GM19035 (cell line): ENCODE results near the gene ACTG1.

Experiments
- ATAC-seq: cut with Tn5 transposase; IDR thresholded peaks from one replicate; pipeline ENCODE4 v1.9.1; 2021; ENCODE audit not compliant: unreplicated experiment

Gene ACTG1

GRCh38 chr17:81518113-81518784 is 5.7 kb upstream of the ACTG1 start:
- ATAC-seq = no peak

DNA sequence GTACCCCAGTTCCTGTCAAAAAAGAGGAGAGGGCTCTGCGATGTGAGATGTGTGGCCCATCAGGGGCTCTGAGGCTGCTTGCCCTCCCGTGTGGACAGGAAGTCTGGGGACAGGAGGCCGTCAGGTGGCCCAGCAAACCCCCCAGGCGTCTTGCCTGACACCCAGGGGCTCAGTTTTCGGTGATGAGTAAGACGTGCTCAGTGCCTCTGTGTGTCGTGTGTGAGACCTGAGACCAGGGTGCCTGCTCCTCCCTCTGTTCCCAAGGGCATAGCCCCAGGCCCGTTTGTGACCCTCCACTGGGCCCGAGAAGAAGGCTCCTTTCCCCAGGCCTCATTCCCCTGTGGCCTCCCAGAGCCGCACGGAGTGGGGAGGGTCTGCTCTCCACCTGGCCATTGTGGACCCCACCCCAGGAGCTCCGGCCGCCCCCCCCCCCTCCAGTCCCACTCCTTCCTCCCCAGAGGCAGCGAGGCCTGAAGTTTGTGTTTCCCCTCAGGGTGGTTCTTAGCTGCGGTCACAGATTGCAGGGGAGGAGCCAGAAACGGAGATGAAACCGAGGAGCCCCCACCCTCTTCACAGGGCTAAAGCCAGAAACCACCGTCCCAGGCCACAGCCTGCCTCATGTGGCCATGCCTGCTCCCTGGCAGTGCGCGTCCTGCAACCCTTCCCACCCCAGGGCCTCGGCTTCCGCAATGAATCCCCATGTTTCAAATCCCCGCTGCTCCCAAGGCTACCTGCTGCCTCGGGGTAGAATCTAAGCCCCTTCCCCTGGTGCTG is 4.9 kb upstream of the ACTG1 start:
- ATAC-seq = peak; percentile 16

DNA sequence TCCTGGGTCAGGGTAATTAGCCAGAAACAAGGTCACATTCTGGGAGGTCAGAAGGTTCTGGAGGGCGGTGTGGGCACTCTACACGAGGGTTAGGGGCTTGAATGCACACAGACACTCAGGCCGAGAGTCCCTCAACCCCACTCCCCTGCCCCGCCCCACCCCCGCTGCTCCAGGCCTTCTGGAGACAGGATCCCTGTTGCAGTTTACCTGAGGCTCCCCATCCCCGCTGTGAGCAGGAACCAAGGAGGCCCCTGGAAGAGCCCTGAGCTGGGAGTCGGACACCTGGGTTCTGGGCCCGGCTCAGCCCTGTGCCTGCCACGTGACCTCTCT is 4.4 kb upstream of the ACTG1 start:
- ATAC-seq = no peak

DNA sequence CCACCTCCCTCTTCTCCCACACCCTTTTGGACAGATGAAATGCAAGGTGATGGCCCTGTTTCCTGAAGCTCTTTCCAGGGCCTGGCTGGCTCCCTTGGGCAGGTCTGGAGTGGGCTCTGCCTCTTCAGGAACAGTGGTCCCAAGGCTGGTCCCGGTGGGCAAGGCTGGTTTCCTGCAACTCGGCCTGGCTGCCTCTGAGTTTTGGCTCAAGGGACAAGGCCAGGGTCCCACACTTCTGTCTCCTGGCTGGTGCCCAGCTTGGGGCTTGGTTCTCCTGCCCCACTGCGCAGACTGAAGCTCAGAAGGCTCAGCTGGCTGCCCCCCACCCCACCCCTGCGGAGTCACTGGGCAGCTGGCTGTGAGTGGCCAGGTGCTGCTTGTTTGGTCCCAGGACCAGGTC is 3.8 kb upstream of the ACTG1 start:
- no peak for ATAC-seq

DNA sequence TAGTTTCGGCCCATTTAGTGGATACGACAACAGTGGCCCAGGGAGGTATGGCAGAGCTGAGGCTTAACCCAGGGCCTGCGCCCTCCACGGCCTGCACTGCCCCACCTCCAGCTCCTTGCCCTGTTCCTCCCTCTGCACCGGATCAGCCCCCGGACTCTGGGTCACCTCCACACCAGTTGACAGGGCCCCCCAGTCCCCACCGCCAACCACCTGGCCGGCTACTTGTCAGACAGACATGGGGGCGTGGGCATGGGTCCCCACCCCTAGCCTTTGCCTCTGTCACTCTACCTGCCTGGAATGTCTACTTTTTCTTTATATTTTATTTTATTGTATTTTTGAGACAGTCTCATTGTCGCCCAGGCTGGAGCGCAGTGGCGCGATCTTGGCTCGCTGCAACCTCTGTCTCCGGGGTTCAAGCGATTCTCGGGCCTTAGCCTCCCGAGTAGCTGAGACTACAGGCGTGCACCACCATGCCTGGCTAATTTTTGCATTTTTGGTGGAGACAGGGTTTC is 3.0 kb upstream of the ACTG1 start:
- ATAC-seq = no peak

GRCh38 chr17:81514739-81515529 is 2.3 kb upstream of the ACTG1 start:
- peak; percentile 19 for ATAC-seq

DNA sequence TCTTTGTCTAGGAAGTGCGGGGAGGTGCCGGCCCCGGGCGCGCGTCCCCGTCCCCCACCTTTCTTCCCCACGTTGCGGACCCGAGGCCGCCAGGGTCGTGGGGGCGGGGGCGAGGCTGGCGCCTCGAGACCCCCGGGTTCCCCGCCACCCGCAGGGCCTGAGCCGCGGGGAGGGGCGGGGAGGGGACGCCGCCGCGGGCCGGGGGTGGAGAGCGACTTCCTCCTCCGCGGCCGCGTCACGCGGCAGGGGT is 1.8 kb upstream of the ACTG1 start:
- no peak for ATAC-seq

DNA sequence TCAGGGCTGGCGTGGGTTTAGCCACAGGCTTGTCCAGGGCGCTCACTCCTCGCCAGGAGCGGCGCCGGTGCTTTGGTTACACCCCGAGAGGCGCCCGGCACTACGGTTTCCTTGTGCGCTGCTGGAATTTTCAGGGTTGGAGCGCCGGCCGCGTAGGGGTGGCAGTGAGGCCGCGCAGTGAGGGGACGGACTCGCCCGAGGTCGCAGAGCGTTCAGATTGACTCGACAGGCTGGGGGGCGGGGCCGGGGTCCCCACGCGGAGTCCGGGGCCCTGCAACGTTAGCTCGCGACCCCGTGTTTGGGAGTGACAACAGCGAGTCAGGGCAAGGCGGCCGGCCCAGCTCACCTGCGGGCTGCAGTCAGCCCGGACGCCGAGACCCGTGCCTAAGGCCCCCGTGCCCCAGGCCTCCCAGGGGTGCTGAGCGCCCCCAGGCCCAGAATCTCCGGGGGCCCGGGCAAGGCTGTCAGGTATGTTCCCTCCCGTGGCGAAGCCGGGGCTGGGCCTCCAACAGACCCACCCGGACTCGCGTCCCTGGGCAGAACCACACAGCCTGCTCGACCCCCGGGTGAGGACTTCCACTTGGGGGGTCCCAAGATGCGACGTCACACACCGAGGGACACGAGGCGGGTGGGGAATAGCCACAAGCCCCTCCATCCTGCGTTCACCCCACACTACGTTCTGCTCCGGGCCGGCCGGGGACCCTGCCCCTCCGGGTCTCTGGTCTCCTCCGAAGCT is 1.3 kb upstream of the ACTG1 start:
- ATAC-seq = no peak

DNA sequence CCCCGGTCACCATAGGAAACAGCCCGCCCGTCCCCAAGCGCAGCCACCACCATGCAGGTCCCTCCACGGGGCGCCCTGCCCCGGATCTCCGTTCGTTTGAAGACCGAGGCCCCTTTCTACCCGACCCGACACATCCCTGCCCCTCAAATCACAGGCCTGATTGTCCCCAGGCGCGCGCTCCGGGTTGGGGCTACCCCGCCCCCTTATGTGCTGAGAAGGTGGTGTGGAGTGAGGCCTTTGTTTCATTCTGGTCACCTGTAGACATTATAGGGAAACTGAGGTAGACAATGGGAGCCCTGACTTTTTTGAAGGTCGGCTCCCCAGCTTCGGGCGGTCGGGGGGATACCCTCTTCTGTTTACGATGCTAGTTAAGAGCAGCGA is 763 bp upstream of the ACTG1 start:
- no peak for ATAC-seq

DNA sequence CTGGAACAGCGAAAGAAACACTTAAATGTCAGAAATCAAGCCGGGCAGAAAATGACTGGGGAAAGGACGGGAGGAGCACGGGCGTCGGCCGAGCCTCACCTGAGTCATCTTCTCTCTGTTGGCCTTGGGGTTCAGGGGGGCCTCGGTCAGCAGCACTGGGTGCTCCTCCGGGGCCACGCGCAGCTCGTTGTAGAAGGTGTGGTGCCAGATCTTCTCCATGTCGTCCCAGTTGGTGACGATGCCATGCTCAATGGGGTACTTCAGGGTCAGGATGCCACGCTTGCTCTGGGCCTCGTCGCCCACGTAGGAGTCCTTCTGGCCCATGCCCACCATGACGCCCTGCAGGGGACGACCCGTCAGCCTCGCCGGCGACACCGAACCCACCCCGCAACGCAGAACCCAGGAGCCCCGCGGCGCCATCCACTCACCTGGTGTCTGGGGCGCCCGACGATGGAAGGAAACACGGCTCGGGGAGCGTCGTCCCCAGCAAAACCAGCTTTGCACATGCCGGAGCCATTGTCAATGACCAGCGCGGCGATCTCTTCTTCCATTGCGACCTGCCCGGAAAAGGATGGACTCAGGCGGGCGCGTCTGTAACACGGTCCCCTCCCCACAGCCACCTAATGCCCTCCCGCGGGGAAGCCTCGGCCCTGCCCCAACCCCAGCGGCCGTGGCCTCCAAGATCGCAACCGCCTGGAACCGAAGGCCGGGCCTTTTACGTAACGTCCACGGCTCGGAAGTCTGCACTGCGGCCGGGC is 616 bp downstream of the ACTG1 start:
- no peak for ATAC-seq

GRCh38 chr17:81511554-81511803 is 1.1 kb downstream of the ACTG1 start:
- no peak for ATAC-seq

DNA sequence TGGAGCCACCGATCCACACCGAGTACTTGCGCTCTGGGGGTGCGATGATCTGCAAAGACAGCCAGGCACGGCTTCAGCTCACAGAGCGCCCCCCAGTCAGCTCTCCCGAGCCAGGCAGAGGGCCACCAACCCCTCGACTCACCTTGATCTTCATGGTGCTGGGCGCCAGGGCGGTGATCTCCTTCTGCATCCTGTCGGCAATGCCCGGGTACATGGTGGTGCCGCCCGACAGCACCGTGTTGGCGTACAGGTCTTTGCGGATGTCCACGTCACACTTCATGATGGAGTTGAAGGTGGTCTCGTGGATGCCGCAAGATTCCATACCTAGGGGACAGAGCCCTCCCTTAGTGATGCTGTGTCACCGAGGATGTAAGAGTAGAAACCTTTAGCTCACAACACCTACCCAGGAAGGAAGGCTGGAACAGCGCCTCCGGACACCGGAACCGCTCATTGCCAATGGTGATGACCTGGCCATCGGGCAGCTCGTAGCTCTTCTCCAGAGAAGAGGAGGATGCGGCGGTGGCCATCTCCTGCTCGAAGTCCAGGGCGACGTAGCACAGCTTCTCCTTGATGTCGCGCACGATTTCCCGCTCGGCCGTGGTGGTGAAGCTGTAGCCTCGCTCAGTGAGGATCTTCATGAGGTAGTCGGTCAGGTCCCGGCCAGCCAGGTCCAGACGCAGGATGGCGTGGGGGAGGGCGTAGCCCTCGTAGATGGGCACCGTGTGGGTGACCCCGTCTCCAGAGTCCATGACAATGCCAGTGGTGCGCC is 1.6 kb downstream of the ACTG1 start:
- ATAC-seq = no peak

DNA sequence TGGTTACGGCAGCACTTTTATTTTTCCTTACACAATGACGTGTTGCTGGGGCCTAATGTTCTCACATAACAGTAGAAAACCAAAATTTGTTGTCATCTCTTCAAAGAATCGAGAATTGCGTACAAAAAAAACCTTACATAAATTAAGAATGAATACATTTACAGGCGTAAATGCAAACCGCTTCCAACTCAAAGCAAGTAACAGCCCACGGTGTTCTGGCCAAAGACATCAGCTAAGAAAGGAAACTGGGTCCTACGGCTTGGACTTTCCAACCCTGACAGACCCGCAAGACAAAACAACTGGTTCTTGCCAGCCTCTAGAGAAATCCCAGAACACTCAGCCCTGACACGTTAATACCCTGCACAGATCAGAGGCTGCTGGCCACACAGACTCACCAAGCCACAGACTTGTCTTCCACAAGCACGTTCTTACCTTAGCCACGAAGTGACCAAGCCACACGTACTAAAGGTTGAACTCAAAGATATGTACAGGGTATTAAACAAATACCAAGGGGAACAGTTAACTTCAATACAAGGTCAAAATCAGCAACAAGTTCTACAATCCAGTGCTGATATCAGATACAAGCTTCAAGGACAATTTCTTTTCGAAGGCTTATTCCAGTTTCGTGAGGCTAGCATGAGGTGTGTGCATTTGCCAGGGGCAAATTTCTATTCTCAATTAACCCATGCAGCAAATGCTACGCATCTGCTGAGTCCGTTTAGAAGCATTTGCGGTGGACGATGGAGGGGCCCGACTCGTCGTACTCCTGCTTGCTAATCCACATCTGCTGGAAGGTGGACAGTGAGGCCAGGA is 2.4 kb downstream of the ACTG1 start:
- ATAC-seq = no peak

DNA sequence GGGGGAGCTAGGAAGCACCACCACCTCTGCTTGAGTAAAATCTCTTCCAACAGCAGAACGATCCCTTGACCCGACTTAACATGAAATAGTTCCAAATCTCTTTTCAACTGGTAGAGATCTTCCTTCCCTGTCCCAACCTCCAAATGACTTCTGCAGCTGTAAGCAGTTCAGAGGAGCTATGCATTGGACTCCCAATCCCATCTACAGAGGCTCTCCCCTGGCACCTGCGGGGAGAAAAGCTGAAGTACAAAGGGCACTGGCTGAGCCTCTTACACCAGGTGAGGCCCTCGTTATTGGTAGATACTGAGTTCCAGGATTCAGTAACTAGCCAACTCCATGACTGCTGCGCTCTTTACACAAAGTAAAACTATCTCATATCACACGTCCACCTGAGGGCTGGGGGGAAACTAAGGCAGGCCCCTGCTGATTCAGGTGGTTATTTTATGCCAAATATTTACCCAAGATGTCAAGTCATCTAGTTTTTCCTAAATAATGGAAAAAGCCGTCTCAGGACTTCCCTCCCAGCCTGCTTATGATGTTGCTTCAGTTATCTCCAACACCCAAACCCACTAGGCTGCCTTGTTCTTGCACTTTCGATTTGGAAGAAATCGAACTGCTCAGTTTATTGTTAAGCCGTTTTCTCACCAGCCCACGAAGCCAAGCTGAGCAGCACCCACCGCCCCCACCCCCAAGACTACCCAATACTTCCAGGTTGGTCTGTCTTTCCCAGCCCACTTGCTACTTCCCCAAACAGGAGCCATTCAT is 3.2 kb downstream of the ACTG1 start:
- no peak for ATAC-seq

DNA sequence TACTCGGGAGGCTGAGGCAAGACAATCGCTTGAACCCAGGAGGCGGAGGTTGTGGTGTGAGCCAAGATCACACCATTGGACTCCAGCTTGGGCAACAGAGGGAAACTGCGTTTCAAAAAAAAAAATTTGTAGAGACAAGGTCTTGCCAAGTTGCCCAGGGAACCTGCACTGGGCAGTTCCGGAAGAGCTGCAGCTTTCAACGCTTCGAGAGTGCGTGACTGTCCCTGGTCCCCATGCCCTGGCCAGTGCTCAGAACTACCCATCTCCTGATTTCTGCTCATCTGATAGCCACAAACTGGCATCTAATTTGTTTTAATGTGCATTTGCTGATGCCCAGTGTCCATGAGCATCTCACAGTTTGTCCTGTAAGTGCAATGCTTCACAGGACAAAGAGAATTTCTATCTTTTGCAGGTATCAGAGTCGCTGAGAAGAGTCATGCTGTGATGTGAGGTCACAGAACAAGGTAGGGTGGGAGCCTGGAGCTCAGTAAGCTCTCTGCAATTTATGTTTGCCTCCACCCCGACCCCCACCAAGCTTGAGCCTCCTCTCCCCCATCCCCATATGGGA is 3.9 kb downstream of the ACTG1 start:
- no peak for ATAC-seq

DNA sequence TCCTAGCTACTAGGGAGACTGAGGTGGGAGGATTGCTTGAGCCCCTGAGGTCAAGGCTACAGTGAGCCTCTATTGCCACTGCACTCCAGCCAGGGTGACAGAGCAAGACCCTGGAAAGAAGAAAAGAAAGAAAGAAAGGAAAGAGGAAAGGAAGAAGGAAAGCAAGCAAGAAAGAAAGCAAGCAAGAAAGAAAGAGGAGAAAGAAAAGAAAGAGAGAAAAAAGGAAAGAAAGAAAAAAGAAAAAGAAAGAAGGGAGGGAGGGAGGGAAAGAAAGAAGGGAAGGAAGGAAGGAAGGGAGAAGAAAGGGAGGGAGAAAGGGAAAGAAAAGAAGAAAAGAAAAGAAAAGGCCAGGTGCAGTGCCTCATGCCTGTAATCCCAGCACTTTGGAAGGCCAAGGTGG is 9.0 kb downstream of the ACTG1 start:
- no peak for ATAC-seq

- ATAC-seq = no peak
Observed at GRCh38 chr17:81502471-81503017, 10.1 kb downstream of the ACTG1 start.

DNA sequence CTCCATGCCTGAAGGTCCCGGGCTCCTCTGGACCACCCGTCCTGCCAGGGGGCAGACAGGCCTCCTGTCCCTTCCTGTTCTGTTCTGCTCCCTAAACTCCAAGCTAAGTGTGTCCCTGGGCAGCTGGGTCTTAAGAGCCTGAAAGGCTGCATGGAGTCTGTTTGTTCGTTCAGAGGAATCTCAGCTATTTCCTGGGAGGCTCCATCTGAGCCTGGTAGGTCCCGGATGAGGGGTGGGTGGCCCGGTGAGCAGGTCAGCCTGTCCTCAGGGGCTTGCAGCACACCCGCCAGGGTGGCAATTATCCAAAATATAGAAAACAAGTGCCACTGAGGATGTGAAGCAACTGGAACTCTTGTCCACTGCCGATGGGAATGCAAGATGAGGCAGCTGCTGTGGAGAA is 12.6 kb downstream of the ACTG1 start:
- no peak for ATAC-seq
